HG03108 (cell line): ENCODE data around the gene KXD1.

ENCODE experiments used
- ATAC-seq: cut with Tn5 transposase; IDR thresholded peaks from one replicate; pipeline ENCODE4 v1.9.1; 2021; ENCODE audit warnings: moderate library complexity; ENCODE audit not compliant: unreplicated experiment

The KXD1 gene

GRCh38 chr19:18612051-18612771 is 54.5 kb downstream of the KXD1 start:
- ATAC-seq, result no peak

- no peak for ATAC-seq
Measured at GRCh38 chr19:18612772-18613588, 55.3 kb downstream of the KXD1 start, which contains the start of gene TMEM59L. TMEM59L (plus strand) TSS chr19:18612870; CDS start chr19:18612959, 89 bp downstream.

- no peak for ATAC-seq
Measured at GRCh38 chr19:18613589-18614234, 56.0 kb downstream of the KXD1 start.

DNA sequence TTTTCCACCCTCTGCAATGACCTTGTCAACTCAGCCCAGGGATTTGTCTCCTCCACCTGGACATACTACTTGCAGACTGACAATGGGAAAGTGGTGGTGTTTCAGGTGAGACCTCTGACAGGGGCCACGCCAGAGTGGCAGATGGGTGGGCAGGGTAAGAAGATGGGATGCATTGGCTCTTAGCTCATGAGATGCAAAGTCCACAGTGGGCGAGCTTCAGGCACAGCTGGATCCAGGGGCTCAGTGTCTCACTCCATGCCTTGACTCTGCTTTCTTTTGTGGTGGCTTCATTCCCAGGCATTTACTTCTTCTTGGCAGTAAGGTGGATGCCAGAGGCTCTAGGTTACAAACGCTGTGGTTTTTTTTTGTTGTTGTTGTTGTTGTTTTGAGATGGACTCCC is 58.4 kb downstream of the KXD1 start:
- ATAC-seq, result no peak

DNA sequence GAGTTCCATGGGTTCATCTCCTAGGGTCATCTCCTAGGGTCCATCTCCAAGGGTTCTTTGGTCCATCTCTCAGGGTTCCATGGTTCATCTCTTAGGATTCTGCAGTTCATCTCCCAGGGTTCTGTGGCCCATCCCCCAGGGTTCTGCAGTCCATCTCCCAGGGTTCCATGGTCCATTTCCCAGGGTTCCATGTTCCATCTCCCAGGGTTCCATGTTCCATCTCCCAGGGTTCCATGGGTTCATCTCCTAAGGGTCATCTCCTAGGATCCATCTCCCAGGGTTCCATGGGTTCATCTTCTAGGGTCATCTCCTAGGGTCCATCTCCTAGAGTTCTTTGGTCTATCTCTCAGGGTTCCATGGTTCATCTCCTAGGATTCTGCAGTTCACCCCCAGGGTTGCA is 59.9 kb downstream of the KXD1 start:
- ATAC-seq, result no peak

- no peak for ATAC-seq
Measured at GRCh38 chr19:18618236-18618635, 60.6 kb downstream of the KXD1 start.
